Osteoblast (primary cell): Measurements from ENCODE around the gene HYOU1. TPM values are rescaled to one million over a fixed set of nuclear protein-coding genes. Genes with fewer than 3 reads are reported as not detected.

Experiments used
- DNase-seq: peaks from one replicate; pipeline ENCODE4 v3.0.0; 2011; ENCODE audit warnings: low spot score, mixed read lengths; ENCODE audit not compliant: insufficient read length; ENCODE audit errors: missing footprints
- H2AFZ ChIP-seq: 2 replicates; pipeline ENCODE4 v1.6.0; 2011; ENCODE audit warnings: mild to moderate bottlenecking, low read length
- H3K27ac ChIP-seq: 2 replicates; pipeline ENCODE4 v1.5.1; 2011; ENCODE audit warnings: mild to moderate bottlenecking, low read depth, low read length, moderate library complexity
- H3K27me3 ChIP-seq: 2 replicates; pipeline ENCODE4 v1.6.0; 2012; ENCODE audit warnings: mild to moderate bottlenecking, control low read depth, inconsistent platforms, low read length, moderate library complexity; ENCODE audit not compliant: insufficient read depth
- H3K36me3 ChIP-seq: 2 replicates; pipeline ENCODE4 v1.5.1; 2011; ENCODE audit warnings: mild to moderate bottlenecking, low read length, control low read depth, moderate library complexity; ENCODE audit not compliant: insufficient read depth
- H3K4me1 ChIP-seq: 2 replicates; pipeline ENCODE4 v1.5.1; 2011; ENCODE audit warnings: mild to moderate bottlenecking, low read length, control low read depth, moderate library complexity; ENCODE audit not compliant: insufficient read depth
- H3K4me2 ChIP-seq: 2 replicates; pipeline ENCODE4 v1.6.0; 2011; ENCODE audit warnings: mild to moderate bottlenecking, low read length; ENCODE audit not compliant: insufficient read depth
- H3K4me3 ChIP-seq: fragments of 200-600 bp; sonication (generic); 3 replicates; pipeline ENCODE4 v1.5.1; 2012; ENCODE audit warnings: mild to moderate bottlenecking, low read length, inconsistent platforms; ENCODE audit not compliant: insufficient read depth
- H3K79me2 ChIP-seq: 2 replicates; pipeline ENCODE4 v1.6.0; 2012; ENCODE audit warnings: mild to moderate bottlenecking, low read length, control low read depth, inconsistent platforms; ENCODE audit not compliant: insufficient read depth
- H3K9me3 ChIP-seq: 2 replicates; pipeline ENCODE4 v1.5.1; 2011; ENCODE audit warnings: low read depth, low read length, control low read depth
- H4K20me1 ChIP-seq: 2 replicates; pipeline ENCODE4 v1.6.0; 2012; ENCODE audit warnings: mild to moderate bottlenecking, low read length, control low read depth; ENCODE audit not compliant: insufficient read depth
- total RNA-seq: library from RNA; depleted of rRNA; stranded (reverse); fragments of >200 nt; gene quantifications from 2 replicates; pipeline ENCODE4 v1.2.3, GENCODE V29; 2012
- TF ChIP-seq, protein P1 (sequence below): IDR thresholded peaks from 2 replicates; pipeline ENCODE4 v1.5.1; 2011; ENCODE audit warnings: mild to moderate bottlenecking, low read depth, low read length, moderate library complexity; ENCODE audit errors: extremely low read depth

The HYOU1 gene
- total RNA-seq, 1 donor = 117 TPM

DNA sequence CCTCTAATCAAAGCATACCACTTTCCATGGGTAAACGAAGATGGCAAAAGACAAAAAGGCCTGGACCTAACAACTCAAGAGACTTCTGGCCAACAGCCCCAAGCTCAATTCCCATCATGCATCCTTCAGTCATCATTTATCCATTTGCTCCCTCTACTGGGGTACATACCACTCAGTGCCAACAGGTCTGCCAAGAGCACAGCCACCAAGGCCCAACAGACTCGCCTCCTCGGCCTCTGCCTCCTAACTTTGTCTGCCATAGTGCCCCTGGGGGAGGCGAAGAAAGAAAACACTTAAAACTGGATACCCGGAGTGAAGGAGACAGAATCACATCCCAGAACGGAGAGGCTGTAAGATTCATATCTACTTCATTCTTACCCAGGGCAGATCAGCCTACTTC lies 1.1 kb downstream of the HYOU1 start:
- Histone ChIP-seq H3K27ac (peak overlapping the region; percentile 77), H3K36me3 (peaks cover 44% of the 10 kb centered on the region), H3K79me2 (peaks cover 31% of the 10 kb centered on the region), H3K4me2 (peak overlapping the region; percentile 95), H4K20me1 (peaks cover 21% of the 10 kb centered on the region), H3K4me1 (peaks cover 18% of the 10 kb centered on the region), H3K9me3 (no peaks in the 10 kb centered on the region), H3K27me3 (no peaks in the 10 kb centered on the region), H2AFZ (peak overlapping the region; percentile 77), H3K4me3 (peak overlapping the region; percentile 94)
- TF ChIP-seq, protein P1, sequence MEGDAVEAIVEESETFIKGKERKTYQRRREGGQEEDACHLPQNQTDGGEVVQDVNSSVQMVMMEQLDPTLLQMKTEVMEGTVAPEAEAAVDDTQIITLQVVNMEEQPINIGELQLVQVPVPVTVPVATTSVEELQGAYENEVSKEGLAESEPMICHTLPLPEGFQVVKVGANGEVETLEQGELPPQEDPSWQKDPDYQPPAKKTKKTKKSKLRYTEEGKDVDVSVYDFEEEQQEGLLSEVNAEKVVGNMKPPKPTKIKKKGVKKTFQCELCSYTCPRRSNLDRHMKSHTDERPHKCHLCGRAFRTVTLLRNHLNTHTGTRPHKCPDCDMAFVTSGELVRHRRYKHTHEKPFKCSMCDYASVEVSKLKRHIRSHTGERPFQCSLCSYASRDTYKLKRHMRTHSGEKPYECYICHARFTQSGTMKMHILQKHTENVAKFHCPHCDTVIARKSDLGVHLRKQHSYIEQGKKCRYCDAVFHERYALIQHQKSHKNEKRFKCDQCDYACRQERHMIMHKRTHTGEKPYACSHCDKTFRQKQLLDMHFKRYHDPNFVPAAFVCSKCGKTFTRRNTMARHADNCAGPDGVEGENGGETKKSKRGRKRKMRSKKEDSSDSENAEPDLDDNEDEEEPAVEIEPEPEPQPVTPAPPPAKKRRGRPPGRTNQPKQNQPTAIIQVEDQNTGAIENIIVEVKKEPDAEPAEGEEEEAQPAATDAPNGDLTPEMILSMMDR = peak; percentile 39
- DNase-seq = peak; percentile 92

DNA sequence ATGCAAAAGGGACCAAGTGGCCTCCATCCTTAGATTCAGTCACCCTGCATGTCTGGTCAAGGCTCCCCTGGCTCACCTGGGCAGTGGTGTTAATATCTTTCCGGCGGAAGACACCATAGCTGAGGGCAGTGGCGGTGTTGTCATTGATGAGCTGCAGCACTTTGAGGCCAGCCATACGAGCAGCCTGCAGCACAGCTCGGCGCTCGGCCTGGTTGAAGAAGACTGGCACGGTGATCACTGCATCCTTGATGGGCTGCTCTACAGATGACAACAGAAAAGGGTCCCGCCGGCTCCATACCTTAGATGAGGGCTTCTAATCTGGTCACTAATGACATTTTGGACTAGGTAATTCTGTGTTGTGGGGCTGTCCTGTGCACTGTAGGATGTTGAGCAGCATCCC lies 2.6 kb downstream of the HYOU1 start:
- H3K36me3 ChIP-seq = peaks cover 56% of the 10 kb centered on the region
- H2AFZ ChIP-seq = no peak overlapping the region
- H3K9me3 ChIP-seq = no peaks in the 10 kb centered on the region
- H4K20me1 ChIP-seq = peaks cover 21% of the 10 kb centered on the region
- H3K79me2 ChIP-seq = peaks cover 31% of the 10 kb centered on the region
- no peaks in the 10 kb centered on the region for H3K27me3 ChIP-seq
- H3K27ac ChIP-seq = no peak overlapping the region
- no peak overlapping the region for H3K4me3 ChIP-seq
- TF ChIP-seq, protein P1 = no peak
- peaks cover 18% of the 10 kb centered on the region for H3K4me1 ChIP-seq
- DNase-seq = no peak
- H3K4me2 ChIP-seq = no peak overlapping the region

DNA sequence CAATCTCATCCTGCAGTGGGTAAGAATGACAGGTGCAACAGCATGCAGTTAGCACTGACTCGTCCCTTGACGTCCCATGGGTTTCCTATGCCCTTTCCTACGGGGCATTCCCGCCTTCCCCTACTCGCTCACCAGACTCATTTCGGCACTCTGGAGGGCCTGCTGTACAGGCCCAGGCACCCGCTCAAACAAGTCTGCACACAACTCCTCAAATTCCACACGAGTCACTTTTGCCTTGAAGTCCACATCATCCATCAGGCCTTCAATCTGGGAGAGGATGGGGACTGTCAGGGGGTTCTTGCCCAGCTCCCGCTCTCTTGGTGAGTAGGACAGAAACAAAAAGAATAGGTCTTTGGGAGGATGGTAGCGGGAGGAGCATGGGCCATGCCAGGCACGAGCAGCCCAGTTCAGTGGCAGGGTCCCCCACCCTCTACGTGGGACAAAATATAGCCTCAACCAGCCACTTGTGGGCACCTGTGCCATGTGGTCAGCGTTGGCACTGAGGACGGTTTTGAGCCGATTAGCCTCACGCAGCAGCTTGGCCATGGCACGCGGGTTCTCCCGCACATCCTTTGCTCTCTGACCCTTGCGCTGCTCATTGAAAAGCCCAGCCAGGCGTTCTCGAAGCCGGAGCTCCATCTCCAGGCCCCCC lies 4.7 kb downstream of the HYOU1 start:
- H3K27ac ChIP-seq = no peak overlapping the region
- no peak overlapping the region for H2AFZ ChIP-seq
- H3K4me1 ChIP-seq = peaks cover 12% of the 10 kb centered on the region
- no peak overlapping the region for H3K4me2 ChIP-seq
- peak; percentile 74 for DNase-seq
- no peaks in the 10 kb centered on the region for H3K27me3 ChIP-seq
- peaks cover 28% of the 10 kb centered on the region for H3K79me2 ChIP-seq
- H3K4me3 ChIP-seq = no peak overlapping the region
- H3K9me3 ChIP-seq = no peaks in the 10 kb centered on the region
- TF ChIP-seq, protein P1 = no peak
- peaks cover 77% of the 10 kb centered on the region for H3K36me3 ChIP-seq
- H4K20me1 ChIP-seq = peaks cover 21% of the 10 kb centered on the region

DNA sequence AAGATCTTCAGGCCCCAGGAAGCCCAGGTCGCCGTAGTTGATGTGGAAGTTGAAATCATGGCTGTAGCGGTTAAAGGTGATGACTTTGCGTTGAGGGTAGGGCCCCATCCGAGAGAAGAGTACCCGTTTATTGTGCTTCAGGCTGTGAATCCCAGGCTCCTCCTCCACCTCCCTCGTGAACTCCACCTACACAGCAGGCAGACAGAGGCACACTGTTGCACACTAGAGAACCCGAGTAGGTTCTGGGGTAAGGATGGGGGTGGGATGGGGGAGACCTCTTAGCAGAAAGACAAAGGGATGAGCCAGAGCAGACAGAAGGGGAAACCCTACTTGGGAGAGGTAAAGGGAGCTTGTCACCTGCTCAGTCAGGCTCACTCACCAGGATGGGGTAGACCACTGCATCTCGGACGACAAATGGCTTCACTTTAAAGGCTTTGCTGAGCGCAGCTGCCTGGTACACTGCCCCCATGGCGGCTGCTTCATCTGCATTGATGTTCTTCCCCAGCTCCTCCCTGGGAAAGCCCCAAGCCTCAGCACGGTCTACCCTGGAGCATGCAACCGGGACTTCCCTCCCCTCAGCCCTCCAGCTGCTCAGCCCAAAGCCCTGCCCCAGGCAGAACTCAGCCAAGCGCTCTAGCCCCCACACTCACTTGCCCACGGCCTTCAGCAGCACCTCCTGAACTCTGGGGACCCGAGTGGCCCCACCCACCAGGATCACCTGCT lies 5.4 kb downstream of the HYOU1 start:
- Histone ChIP-seq H3K79me2 (peaks cover 25% of the 10 kb centered on the region), H3K36me3 (peaks cover 84% of the 10 kb centered on the region), H3K4me1 (peaks cover 12% of the 10 kb centered on the region), H3K9me3 (no peaks in the 10 kb centered on the region), H2AFZ (no peak overlapping the region), H4K20me1 (peaks cover 21% of the 10 kb centered on the region), H3K27me3 (no peaks in the 10 kb centered on the region), H3K4me3 (no peak overlapping the region), H3K27ac (no peak overlapping the region), H3K4me2 (no peak overlapping the region)
- TF ChIP-seq, protein P1 = no peak
- DNase-seq = peak; percentile 32
